Epidermal melanocyte (primary cell): ENCODE data around the gene ATP12A.

Source experiments
- DNase-seq: peaks from one replicate; pipeline ENCODE4 v3.0.0; 2011; ENCODE audit warnings: low spot score; ENCODE audit not compliant: insufficient read length

The ATP12A gene

GRCh38 chr13:24684600-24684998 lies 4.4 kb downstream of the ATP12A start:
- peak; percentile 33 for DNase-seq

GRCh38 chr13:24685314-24685713 lies 5.1 kb downstream of the ATP12A start:
- no peak for DNase-seq

DNA sequence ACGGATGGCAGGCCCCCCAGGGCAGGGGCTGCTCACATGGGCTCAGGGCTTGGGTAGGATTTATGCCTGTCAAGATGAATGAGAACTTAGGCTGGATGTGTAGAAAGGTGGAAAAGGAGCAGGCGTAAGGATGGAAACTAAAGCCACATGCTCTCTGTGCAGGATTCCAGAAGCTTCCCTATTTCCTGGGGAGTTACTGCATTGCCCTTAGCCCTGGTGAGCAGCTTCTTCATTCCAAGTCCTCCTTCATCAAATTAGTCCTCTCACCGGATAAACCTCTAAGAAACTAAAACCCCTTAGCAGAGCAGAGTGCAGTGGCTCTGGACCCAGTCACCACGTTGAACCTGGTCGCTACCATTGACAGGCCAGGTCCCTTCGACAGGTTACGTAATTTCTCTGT lies 7.4 kb downstream of the ATP12A start:
- no peak for DNase-seq

DNA sequence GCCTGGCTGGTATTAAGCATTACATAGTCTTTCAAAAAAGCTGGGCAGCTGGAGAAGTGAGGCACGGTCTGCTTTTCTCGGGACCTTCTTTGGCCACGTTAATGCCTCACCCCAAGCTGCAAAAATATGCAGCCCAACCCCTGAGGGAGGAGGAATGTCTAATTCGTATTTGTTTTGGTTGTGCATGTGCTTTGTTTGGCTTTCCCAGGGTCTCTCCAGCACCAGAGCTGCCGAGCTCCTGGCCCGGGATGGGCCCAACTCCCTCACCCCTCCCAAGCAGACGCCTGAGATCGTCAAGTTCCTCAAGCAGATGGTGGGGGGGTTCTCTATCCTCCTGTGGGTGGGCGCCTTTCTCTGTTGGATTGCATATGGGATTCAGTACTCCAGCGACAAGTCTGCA lies 7.9 kb downstream of the ATP12A start:
- DNase-seq = no peak

- no peak for DNase-seq
Measured at GRCh38 chr13:24688950-24689349, 8.7 kb downstream of the ATP12A start.

GRCh38 chr13:24691381-24691780 lies 11.2 kb downstream of the ATP12A start:
- no peak for DNase-seq

DNA sequence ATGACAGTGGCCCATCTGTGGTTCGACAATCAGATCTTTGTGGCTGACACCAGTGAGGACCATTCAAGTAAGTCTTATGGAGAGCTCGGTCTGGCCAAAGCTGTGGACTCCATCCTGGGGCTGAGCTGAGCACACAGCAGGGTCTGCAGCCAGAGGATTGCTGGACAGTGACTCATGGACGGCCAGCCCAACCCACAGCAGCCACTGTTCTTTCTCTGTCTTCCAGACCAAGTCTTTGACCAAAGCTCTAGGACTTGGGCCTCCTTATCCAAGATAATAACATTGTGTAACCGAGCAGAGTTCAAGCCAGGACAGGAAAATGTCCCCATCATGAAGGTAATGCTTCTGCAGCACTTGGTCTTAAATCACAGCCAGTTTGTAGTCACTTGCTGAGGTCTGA lies 12.4 kb downstream of the ATP12A start:
- no peak for DNase-seq

GRCh38 chr13:24693862-24694471 lies 13.8 kb downstream of the ATP12A start:
- peak; percentile 59 for DNase-seq

- no peak for DNase-seq
Measured at GRCh38 chr13:24694907-24695306, 14.7 kb downstream of the ATP12A start.

DNA sequence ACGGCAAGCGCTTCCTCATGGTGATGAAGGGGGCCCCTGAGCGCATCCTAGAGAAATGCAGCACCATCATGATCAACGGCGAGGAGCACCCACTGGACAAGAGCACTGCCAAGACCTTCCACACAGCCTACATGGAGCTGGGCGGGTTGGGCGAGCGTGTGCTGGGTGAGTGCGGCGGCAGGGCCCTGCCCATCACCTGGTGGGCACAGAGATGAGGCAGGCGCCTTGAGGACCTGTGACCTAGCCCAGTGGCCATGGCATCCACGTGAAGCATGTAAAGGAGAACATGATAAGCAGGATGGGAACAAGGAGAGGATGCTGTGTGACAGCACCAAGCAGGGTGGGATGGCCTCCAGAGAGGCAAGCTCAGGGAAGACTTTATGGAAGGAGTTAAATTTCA lies 18.5 kb downstream of the ATP12A start:
- no peak for DNase-seq

DNA sequence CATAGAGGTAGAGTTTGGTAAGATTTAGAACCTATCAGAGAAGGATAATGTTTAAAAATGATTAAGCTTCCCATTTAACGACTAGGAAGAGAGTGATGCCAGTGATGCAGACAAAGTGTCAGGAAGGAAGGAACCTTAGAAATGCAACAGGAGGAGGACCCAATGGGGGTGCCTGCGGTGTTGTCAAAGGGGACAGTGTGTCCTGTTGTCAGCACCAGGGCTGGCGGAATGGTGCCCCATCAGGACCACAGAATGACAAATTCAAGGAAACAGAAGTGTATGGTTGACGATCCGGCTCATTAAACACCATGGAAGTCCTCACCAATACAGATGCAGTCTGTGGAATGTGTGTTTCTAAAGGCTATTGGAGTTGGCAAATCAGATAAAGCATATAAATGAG lies 19.3 kb downstream of the ATP12A start:
- DNase-seq = no peak

GRCh38 chr13:24700539-24700938 lies 20.3 kb downstream of the ATP12A start:
- DNase-seq = no peak

GRCh38 chr13:24706886-24707585 lies 26.8 kb downstream of the ATP12A start:
- DNase-seq = no peak

- DNase-seq = no peak
Measured at GRCh38 chr13:24709186-24709913, 29.1 kb downstream of the ATP12A start.

GRCh38 chr13:24713022-24713421 lies 32.8 kb downstream of the ATP12A start:
- DNase-seq = no peak

DNA sequence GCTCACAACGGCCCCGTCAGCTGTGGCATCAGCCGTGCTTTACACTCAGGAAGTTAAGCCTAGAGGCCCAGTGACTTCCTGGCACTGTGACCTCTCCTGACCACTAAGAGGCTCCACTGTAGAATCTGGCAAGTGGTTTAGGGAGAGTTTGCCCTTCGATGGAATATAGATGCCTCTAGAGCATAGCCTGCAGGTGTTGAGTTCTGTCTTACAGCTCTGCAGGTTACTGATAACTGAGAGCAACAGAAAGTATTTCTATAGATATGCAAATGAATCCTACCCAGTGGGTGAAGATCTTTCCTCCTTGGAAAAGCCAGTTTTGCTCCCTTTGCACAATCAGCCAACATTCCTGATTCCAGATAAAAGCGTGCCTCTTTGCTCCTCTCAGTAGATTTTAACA lies 35.8 kb downstream of the ATP12A start:
- DNase-seq = no peak

- DNase-seq = no peak
Measured at GRCh38 chr13:24716446-24716845, 36.2 kb downstream of the ATP12A start.

- no peak for DNase-seq
Measured at GRCh38 chr13:24717217-24717616, 37.0 kb downstream of the ATP12A start.

DNA sequence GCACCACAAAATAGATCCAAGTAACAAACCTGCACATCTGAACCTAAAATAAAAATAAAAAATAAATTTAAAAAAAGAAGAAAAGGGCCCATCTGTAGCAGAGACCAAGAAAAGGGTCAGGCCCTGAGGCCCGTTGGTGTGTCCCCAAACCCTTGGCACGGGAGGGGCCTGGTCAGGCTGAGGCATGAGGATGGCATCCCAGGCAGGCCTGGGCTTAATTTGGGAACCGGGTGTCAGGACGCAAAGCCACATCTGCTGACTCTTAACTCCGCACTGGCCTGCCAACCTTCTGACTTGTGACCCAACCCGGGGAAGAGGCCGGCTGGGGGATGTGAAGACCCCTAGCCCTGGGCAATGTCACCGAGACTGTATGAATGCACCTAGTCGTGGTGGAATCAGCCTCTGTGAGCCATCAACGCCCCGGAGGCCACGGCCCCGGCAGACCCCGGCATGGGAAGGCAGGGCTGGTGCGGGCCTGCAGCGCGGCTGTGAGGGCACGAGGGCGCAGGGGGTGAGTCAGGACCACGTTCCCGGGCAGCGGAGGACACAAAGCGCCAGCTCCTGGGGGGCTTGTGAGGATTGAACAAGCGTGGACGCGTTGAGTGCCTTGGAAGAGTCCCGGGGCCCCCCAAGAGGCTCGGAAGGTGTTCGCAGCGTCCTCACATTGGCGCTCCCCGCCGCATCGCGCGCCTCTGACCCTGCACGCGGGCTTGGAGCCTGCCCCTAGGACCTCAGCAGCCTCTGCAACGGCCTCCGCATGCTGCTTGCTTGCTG lies 38.2 kb downstream of the ATP12A start:
- no peak for DNase-seq

- no peak for DNase-seq
Measured at GRCh38 chr13:24719139-24719538, 38.9 kb downstream of the ATP12A start.

GRCh38 chr13:24723206-24723605 lies 43.0 kb downstream of the ATP12A start:
- no peak for DNase-seq

DNA sequence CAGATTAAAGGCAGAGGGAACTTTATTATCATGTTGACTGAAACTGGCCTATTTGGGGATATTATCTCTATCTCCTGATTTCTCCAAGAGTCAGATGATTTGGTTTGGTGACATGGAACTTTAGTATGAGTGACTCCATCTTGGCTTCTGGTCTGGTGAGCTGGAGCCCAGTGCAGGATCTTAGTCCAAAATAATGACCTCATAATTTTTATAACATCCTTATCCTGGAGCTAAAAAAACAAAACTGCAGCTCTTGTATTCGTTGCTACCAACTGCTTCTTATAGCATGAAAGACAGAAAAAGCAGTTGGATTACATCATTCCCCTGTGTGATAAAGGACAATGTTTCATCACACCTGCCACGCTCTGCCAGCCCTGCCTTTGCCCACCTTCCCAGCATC lies 44.5 kb downstream of the ATP12A start:
- DNase-seq = no peak
